Thoracic aorta (tissue), 2 donors: ENCODE measurements around the gene TMX2. TPM values are rescaled to one million over a fixed set of nuclear protein-coding genes. Genes with fewer than 3 reads are reported as not detected.

ENCODE experiments used
- ATAC-seq: fragments of 150-250 bp; one replicate; pipeline ENCODE4 v1.8.0; 2017; ENCODE audit warnings: low read depth; ENCODE audit not compliant: insufficient number of reproducible peaks, low FRiP score
- DNase-seq: peaks from one replicate; pipeline ENCODE4 v3.0.0-alpha.2; 2020; ENCODE audit warnings: low spot score
- H3K27ac ChIP-seq, 2 donors: fragments of 200-600 bp; sonication (generic); 1 replicate in 1 of 2; 2 replicates in 1 of 2; pipeline ENCODE4 v1.5.1; 2016; ENCODE audit warnings: mild to moderate bottlenecking in 2 of 2, moderate library complexity in 2 of 2
- H3K27me3 ChIP-seq: fragments of 200-600 bp; sonication (generic); replicated peaks from 2 replicates; pipeline ENCODE4 v1.6.0; 2016; ENCODE audit warnings: mild to moderate bottlenecking; ENCODE audit not compliant: insufficient read depth
- H3K36me3 ChIP-seq: fragments of 200-600 bp; sonication (generic); one replicate; pipeline ENCODE4 v1.5.1; 2016
- H3K4me1 ChIP-seq, 2 donors: fragments of 200-600 bp; sonication (generic); 1 replicate in 1 of 2; 2 replicates in 1 of 2; pipeline versions ENCODE4 v1.5.1 to v1.6.0; 2016; ENCODE audit warnings: low read depth in 2 of 2, mild to moderate bottlenecking in 1 of 2; ENCODE audit not compliant: control insufficient read depth in 1 of 2
- H3K4me3 ChIP-seq: fragments of 200-600 bp; sonication (generic); 2 replicates; pipeline ENCODE4 v1.5.1; 2016; ENCODE audit warnings: mild to moderate bottlenecking
- H3K9me3 ChIP-seq: fragments of 200-600 bp; sonication (generic); 2 replicates; pipeline ENCODE4 v1.5.1; 2016
- CTCF ChIP-seq: fragments of 200-600 bp; sonication (generic); IDR thresholded peaks from one replicate; pipeline ENCODE4 v1.5.1; 2019; ENCODE audit warnings: antibody characterized with exemption
- total RNA-seq, 2 donors: library from RNA; depleted of rRNA; stranded (reverse); fragments of >200 nt; gene quantifications; one replicate each; pipeline versions ENCODE4 v1.1.0 to v1.2.3, GENCODE V29; 2016

The TMX2 gene
- total RNA-seq, 2 donors from 2014 or later: 47.4 to 57.2 TPM

- ATAC-seq: no peak
- Histone ChIP-seq H3K27me3 (no peaks in the 10 kb centered on the region), H3K27ac (no peak overlapping the region), H3K36me3 (peaks cover 25% of the 10 kb centered on the region), H3K9me3 (no peaks in the 10 kb centered on the region), H3K4me3 (no peak overlapping the region), H3K4me1 (peaks cover 3 to 13% of the 10 kb centered on the region in 2 donors)
- TF ChIP-seq CTCF: no peak
- DNase-seq: no peak
Observed at GRCh38 chr11:57746920-57747319, 34.5 kb downstream of the TMX2 start.

- Histone ChIP-seq H3K4me3 (no peak overlapping the region), H3K9me3 (no peaks in the 10 kb centered on the region), H3K27ac (no peak overlapping the region), H3K36me3 (no peaks in the 10 kb centered on the region), H3K4me1 (no peaks in the 10 kb centered on the region), H3K27me3 (no peaks in the 10 kb centered on the region)
- TF ChIP-seq CTCF: no peak
- ATAC-seq (no peak), DNase-seq (no peak)
Observed at GRCh38 chr11:57751176-57751575, 38.8 kb downstream of the TMX2 start.

DNA sequence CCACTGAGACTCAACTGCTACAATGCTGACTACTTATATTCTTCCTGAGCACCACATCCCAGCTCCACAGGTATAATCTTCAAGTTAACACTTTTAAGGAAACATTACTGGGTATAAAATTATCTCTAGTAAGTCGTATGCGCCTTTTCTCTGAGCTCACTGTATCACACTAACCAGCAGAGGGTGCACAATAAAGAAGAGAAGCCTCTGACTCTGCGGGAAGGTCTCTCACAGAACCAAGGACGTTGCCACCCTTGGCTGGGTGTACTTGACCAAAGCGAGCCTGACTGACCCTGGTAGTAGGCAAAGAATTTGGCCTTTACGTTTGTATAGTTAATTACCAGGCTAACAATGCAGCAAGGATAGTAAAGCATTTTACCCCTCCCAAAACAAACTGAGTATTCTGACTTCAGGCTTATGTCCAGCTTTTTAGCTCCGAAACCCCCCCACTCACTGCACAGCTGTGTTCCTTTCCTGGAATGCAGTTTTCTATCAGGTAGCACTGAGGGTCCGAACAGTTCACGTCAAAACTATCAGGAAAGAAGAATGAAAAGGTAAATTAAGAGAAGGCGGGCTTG, 39.4 kb downstream of the TMX2 start, which contains the start of gene BTBD18:
BTBD18 (minus strand) TSS at position 144 of the 578 bp plus-strand sequence. CDS start 631 bp downstream, outside the sequence.
- H3K27ac ChIP-seq: no peak within 1 kb of the TSS
- no peaks in the 10 kb centered on the region for H3K4me1 ChIP-seq
- no peak within 1 kb of the TSS for H3K4me3 ChIP-seq
- H3K36me3 ChIP-seq: no peaks in the 10 kb centered on the region
- no peaks in the 10 kb centered on the region for H3K27me3 ChIP-seq
- DNase-seq: no peak
- TF ChIP-seq CTCF: no peak
- H3K9me3 ChIP-seq: no peaks in the 10 kb centered on the region
- no peak for ATAC-seq

DNA sequence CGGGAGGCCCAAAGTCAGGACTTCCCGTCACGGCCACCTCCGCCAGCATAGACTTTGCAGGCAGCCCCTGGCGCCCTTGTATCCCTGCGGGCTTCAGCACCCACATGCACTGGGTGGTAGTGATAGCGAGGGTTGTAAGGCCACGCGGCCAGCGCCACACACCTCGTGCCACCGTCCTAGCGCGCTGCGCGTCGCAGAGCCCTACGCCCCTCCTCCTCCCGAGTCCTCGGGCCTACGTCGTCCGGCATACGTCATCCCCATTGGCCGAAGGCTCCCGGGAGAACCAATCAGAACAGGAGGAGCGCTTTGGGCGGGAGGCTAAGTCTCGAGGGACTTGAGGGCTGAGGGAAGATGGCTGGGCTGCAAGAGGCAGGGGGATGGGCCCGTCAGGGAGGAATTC, 40.6 kb downstream of the TMX2 start:
- H3K36me3 ChIP-seq: no peaks in the 10 kb centered on the region
- no peaks in the 10 kb centered on the region for H3K4me1 ChIP-seq
- no peaks in the 10 kb centered on the region for H3K9me3 ChIP-seq
- DNase-seq (no peak), ATAC-seq (no peak)
- TF ChIP-seq CTCF: no peak
- H3K4me3 ChIP-seq: no peak overlapping the region
- no peaks in the 10 kb centered on the region for H3K27me3 ChIP-seq
- no peak overlapping the region for H3K27ac ChIP-seq

DNA sequence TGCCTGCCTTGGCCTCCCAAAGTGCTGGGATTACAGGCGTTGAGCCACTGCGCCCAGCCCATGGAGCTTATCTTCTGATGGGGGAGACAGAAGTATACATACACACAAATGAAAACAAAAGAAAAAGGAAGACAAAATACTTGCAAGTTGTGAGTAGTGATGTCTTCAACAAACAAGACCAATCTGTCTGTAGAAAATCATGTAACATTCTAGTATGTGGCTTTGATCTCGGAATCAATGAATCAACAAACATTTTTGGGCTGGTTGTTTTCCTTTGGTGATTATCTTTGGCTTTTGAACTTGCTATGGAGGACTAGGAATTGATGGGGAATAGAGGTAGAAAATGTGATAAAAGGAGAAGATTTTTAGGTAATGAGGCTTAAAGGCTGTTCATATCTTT, 45.8 kb downstream of the TMX2 start:
- Histone ChIP-seq H3K4me1 (no peaks in the 10 kb centered on the region), H3K36me3 (no peaks in the 10 kb centered on the region), H3K9me3 (no peaks in the 10 kb centered on the region), H3K27me3 (no peaks in the 10 kb centered on the region), H3K27ac (no peak overlapping the region), H3K4me3 (no peak overlapping the region)
- DNase-seq (no peak), ATAC-seq (no peak)
- no peak for TF ChIP-seq CTCF
